ENCODE data around the gene ANKRD55. TPM values are rescaled to one million over a fixed set of nuclear protein-coding genes. Genes with fewer than 3 reads are reported as not detected.

The ANKRD55 gene
- polyA plus RNA-seq, 1 of the 3 experiments (the other 2 are of a cell fraction) = not detected

GRCh38 chr5:56175488-56175887 lies 57.6 kb downstream of the ANKRD55 start:
- Histone ChIP-seq H3K36me3 (replicated peaks in 1 of 2; ENCODE audit: control insufficient read depth in 1 of 2, insufficient read depth in 2 of 2, low read length in 1 of 2) (no peaks in the 10 kb centered on the region), H3K9ac (no peak overlapping the region), H3K9me3 (no peaks in the 10 kb centered on the region), H3K4me1 (ENCODE audit: control insufficient read depth in 1 of 2, insufficient read depth in 2 of 2, low read depth in 1 of 2, low read length in 1 of 2) (0 out of 4 replicates have a peak, but pooled peaks cover 0 to 8% of the 10 kb centered on the region in 2 experiments), H3K9me2 (no peaks in the 10 kb centered on the region), H3F3A (replicated peaks; ENCODE audit: insufficient read depth) (peaks cover 2% of the 10 kb centered on the region), H3K27me3 (ENCODE audit: insufficient read depth) (no peaks in the 10 kb centered on the region), H3K27ac (ENCODE audit: low read depth in 2 of 2, low read length in 1 of 2) (no peak overlapping the region), H3K4me2 (peak overlapping the region; percentile 18), H2AFZ (ENCODE audit: low read depth) (peak overlapping the region; percentile 76; the same call in 1 of the 2 replicates), H3K4me3 (ENCODE audit: low read depth in 2 of 2, low read length in 1 of 2) (no peak overlapping the region), H4K20me1 (ENCODE audit: insufficient read depth) (no peaks in the 10 kb centered on the region), H3K79me2 (ENCODE audit: insufficient read depth) (no peaks in the 10 kb centered on the region)
- CTCF ChIA-PET = interaction anchor here (0.8 kb wide), 1 partner anchor 82 kb away, joined by 3 read pairs; no protein-coding TSS in a partner anchor
- TF ChIP-seq FOXM1 (IDR thresholded peaks at IDR 0.05; ENCODE audit: low read depth) = no peak
- peak; percentile 33; the same call in 1 of the 2 replicates for TF ChIP-seq TCF12 (IDR thresholded peaks at IDR 0.05)
- TF ChIP-seq JUND (IDR thresholded peaks at IDR 0.05) = peak; percentile 51; the same call in 1 of the 2 replicates
- TF ChIP-seq PBX3 (IDR thresholded peaks at IDR 0.05) = 0 out of 2 replicates have a peak, but pooled peaks have one; percentile 26
- no peak for TF ChIP-seq REST (IDR thresholded peaks at IDR 0.05; ENCODE audit: low read depth, low read length)
- TF ChIP-seq RXRA (IDR thresholded peaks at IDR 0.05; ENCODE audit: borderline replicate concordance, low read depth) = no peak
- TF ChIP-seq FOSL2 (IDR thresholded peaks at IDR 0.05; ENCODE audit: borderline replicate concordance, low read depth) = peak; percentile 63; the same call in 1 of the 2 replicates
- POLR2A ChIA-PET = no interaction called here
- no peak for DNase-seq
- WGBS (ENCODE audit: low lambda C conversion rate) = 10% methylated on average over 2 of the region's 3 CpGs

GRCh38 chr5:56175021-56175420 lies 58.1 kb downstream of the ANKRD55 start:
- H3K36me3 ChIP-seq (replicated peaks in 1 of 2; ENCODE audit: control insufficient read depth in 1 of 2, insufficient read depth in 2 of 2, low read length in 1 of 2) = no peaks in the 10 kb centered on the region
- H4K20me1 ChIP-seq (ENCODE audit: insufficient read depth) = no peaks in the 10 kb centered on the region
- peaks cover 6% of the 10 kb centered on the region for H3F3A ChIP-seq (replicated peaks; ENCODE audit: insufficient read depth)
- no peaks in the 10 kb centered on the region for H3K79me2 ChIP-seq (ENCODE audit: insufficient read depth)
- ChIA-PET POLR2A (no interaction called here), CTCF (no interaction called here)
- no peak overlapping the region for H3K9ac ChIP-seq
- no peaks in the 10 kb centered on the region for H3K27me3 ChIP-seq (ENCODE audit: insufficient read depth)
- TF ChIP-seq EP300 (IDR thresholded peaks at IDR 0.05; ENCODE audit: borderline replicate concordance in 1 of 2, low read depth in 1 of 2, low read length in 1 of 2) (no peak), SIN3A (IDR thresholded peaks at IDR 0.05; ENCODE audit: borderline replicate concordance, low read depth, low read length) (no peak), CTCF (IDR thresholded peaks at IDR 0.05) (no peak), EZH2phosphoT487 (IDR thresholded peaks at IDR 0.05; ENCODE audit: borderline replicate concordance, low read depth) (no peak)
- no peak overlapping the region for H3K27ac ChIP-seq (ENCODE audit: low read depth in 2 of 2, low read length in 1 of 2)
- 0 out of 4 replicates have a peak, but pooled peaks cover 0 to 8% of the 10 kb centered on the region in 2 experiments for H3K4me1 ChIP-seq (ENCODE audit: control insufficient read depth in 1 of 2, insufficient read depth in 2 of 2, low read depth in 1 of 2, low read length in 1 of 2)
- no peaks in the 10 kb centered on the region for H3K9me2 ChIP-seq
- no peaks in the 10 kb centered on the region for H3K9me3 ChIP-seq
- no peak overlapping the region for H3K4me3 ChIP-seq (ENCODE audit: low read depth in 2 of 2, low read length in 1 of 2)
- H3K4me2 ChIP-seq = peak overlapping the region; percentile 18
- peak overlapping the region; percentile 76; the same call in 1 of the 2 replicates for H2AFZ ChIP-seq (ENCODE audit: low read depth)
- no peak for DNase-seq
